Mucosa of rectum (tissue), 2 donors: ENCODE results near the gene DCLK2.

Source experiments
- H3K27ac ChIP-seq, 2 donors: one replicate each; pipeline ENCODE4 v1.7.0; 2013; ENCODE audit warnings: inconsistent platforms in 2 of 2, low read depth in 2 of 2, low read length in 2 of 2
- H3K27me3 ChIP-seq, 2 donors: one replicate each; pipeline ENCODE4 v1.7.0; 2013; ENCODE audit warnings: low read length in 2 of 2; ENCODE audit not compliant: control insufficient read depth in 2 of 2, insufficient read depth in 2 of 2
- H3K36me3 ChIP-seq, 2 donors: one replicate each; pipeline ENCODE4 v1.7.0; 2013; ENCODE audit warnings: low read length in 2 of 2; ENCODE audit not compliant: control insufficient read depth in 2 of 2, insufficient read depth in 2 of 2
- H3K4me1 ChIP-seq, 2 donors: one replicate each; pipeline ENCODE4 v1.7.0; 2013; ENCODE audit warnings: low read length in 2 of 2, mild to moderate bottlenecking in 1 of 2; ENCODE audit not compliant: control insufficient read depth in 2 of 2, insufficient read depth in 2 of 2
- H3K4me3 ChIP-seq, 2 donors: one replicate each; pipeline ENCODE4 v1.7.0; 2013; ENCODE audit warnings: low read length in 2 of 2
- H3K9ac ChIP-seq, 2 donors: one replicate each; pipeline ENCODE4 v1.7.0; 2013; ENCODE audit warnings: low read length in 2 of 2, low read depth in 1 of 2, mild to moderate bottlenecking in 1 of 2
- H3K9me3 ChIP-seq, 2 donors: one replicate each; pipeline ENCODE4 v1.7.0; 2013; ENCODE audit warnings: low read length in 2 of 2; ENCODE audit not compliant: control insufficient read depth in 2 of 2
- donor health status: healthy.
- donor health status: Normal muscosa, but diverticular disease.

Gene DCLK2

GRCh38 chr4:150046728-150047217 is 31.5 kb upstream of the DCLK2 start:
- Histone ChIP-seq H3K4me3 (no peak overlapping the region), H3K27ac (no peak overlapping the region), H3K9ac (no peak overlapping the region), H3K4me1 (no peaks in the 10 kb centered on the region), H3K27me3 (no peaks in the 10 kb centered on the region), H3K9me3 (no peaks in the 10 kb centered on the region), H3K36me3 (no peaks in the 10 kb centered on the region)

- Histone ChIP-seq H3K4me1 (no peaks in the 10 kb centered on the region), H3K27me3 (no peaks in the 10 kb centered on the region), H3K4me3 (no peak overlapping the region), H3K9me3 (no peaks in the 10 kb centered on the region), H3K9ac (no peak overlapping the region), H3K27ac (no peak overlapping the region), H3K36me3 (no peaks in the 10 kb centered on the region)
Observed at GRCh38 chr4:150047546-150047945, 30.7 kb upstream of the DCLK2 start.

GRCh38 chr4:150049682-150050081 is 28.6 kb upstream of the DCLK2 start:
- H3K27ac ChIP-seq, result no peak overlapping the region
- H3K9ac ChIP-seq, result no peak overlapping the region
- H3K36me3 ChIP-seq, result no peaks in the 10 kb centered on the region
- H3K4me3 ChIP-seq, result no peak overlapping the region
- no peaks in the 10 kb centered on the region for H3K27me3 ChIP-seq
- H3K4me1 ChIP-seq, result no peaks in the 10 kb centered on the region
- no peaks in the 10 kb centered on the region for H3K9me3 ChIP-seq

- Histone ChIP-seq H3K9ac (no peak overlapping the region), H3K9me3 (no peaks in the 10 kb centered on the region), H3K4me1 (no peaks in the 10 kb centered on the region), H3K27me3 (no peaks in the 10 kb centered on the region), H3K27ac (no peak overlapping the region), H3K36me3 (no peaks in the 10 kb centered on the region), H3K4me3 (no peak overlapping the region)
Observed at GRCh38 chr4:150050566-150050965, 27.7 kb upstream of the DCLK2 start.

- H3K4me1 ChIP-seq, result no peaks in the 10 kb centered on the region
Observed at GRCh38 chr4:150051111-150051510, 27.1 kb upstream of the DCLK2 start.

GRCh38 chr4:150055467-150055866 is 22.8 kb upstream of the DCLK2 start:
- no peaks in the 10 kb centered on the region for H3K4me1 ChIP-seq
- H3K9me3 ChIP-seq, result no peaks in the 10 kb centered on the region
- H3K4me3 ChIP-seq, result no peak overlapping the region
- no peaks in the 10 kb centered on the region for H3K36me3 ChIP-seq
- no peaks in the 10 kb centered on the region for H3K27me3 ChIP-seq
- H3K27ac ChIP-seq, result no peak overlapping the region
- no peak overlapping the region for H3K9ac ChIP-seq

More at GRCh38 chr4:150051111-150051510, 27.1 kb upstream of the DCLK2 start:
- H3K9me3 ChIP-seq, result no peaks in the 10 kb centered on the region
- H3K27me3 ChIP-seq, result no peaks in the 10 kb centered on the region
- H3K9ac ChIP-seq, result no peak overlapping the region
- no peak overlapping the region for H3K27ac ChIP-seq
- H3K36me3 ChIP-seq, result no peaks in the 10 kb centered on the region
- H3K4me3 ChIP-seq, result no peak overlapping the region

- no peaks in the 10 kb centered on the region for H3K27me3 ChIP-seq
- H3K4me3 ChIP-seq, result no peak overlapping the region
- no peaks in the 10 kb centered on the region for H3K9me3 ChIP-seq
- no peaks in the 10 kb centered on the region for H3K4me1 ChIP-seq
- H3K27ac ChIP-seq, result no peak overlapping the region
- H3K36me3 ChIP-seq, result no peaks in the 10 kb centered on the region
- no peak overlapping the region for H3K9ac ChIP-seq
Observed at GRCh38 chr4:150056569-150056968, 21.7 kb upstream of the DCLK2 start.

- Histone ChIP-seq H3K36me3 (no peaks in the 10 kb centered on the region), H3K27ac (no peak overlapping the region), H3K4me3 (no peak overlapping the region), H3K4me1 (no peaks in the 10 kb centered on the region), H3K9ac (no peak overlapping the region), H3K27me3 (no peaks in the 10 kb centered on the region), H3K9me3 (no peaks in the 10 kb centered on the region)
Observed at GRCh38 chr4:150061086-150061776, 17.0 kb upstream of the DCLK2 start.

GRCh38 chr4:150063128-150063527 is 15.1 kb upstream of the DCLK2 start:
- Histone ChIP-seq H3K9me3 (no peaks in the 10 kb centered on the region), H3K27me3 (no peaks in the 10 kb centered on the region), H3K9ac (no peak overlapping the region), H3K36me3 (no peaks in the 10 kb centered on the region), H3K4me3 (no peak overlapping the region), H3K4me1 (no peaks in the 10 kb centered on the region), H3K27ac (no peak overlapping the region)

- Histone ChIP-seq H3K4me1 (no peaks in the 10 kb centered on the region), H3K27ac (no peak overlapping the region), H3K4me3 (no peak overlapping the region), H3K36me3 (no peaks in the 10 kb centered on the region), H3K27me3 (no peaks in the 10 kb centered on the region), H3K9me3 (no peaks in the 10 kb centered on the region), H3K9ac (no peak overlapping the region)
Observed at GRCh38 chr4:150065740-150066139, 12.5 kb upstream of the DCLK2 start.
